Stimulated activated CD8-positive, alpha-beta memory T cell treated with anti-CD3 and anti-CD28 coated beads, Interleukin-2, amount 100 ng/mL, for 1 hour (primary cell): ENCODE results near the gene TBC1D25.

Source experiments
- DNase-seq, 2 donors: peaks; one replicate each; pipeline ENCODE4 v3.0.0-alpha.2; 2020; ENCODE audit warnings: low read depth in 2 of 2

TBC1D25 gene

GRCh38 chrX:48601741-48602394, 62.4 kb downstream of the TBC1D25 start:
- DNase-seq: no peak

- DNase-seq: no peak
Measured at GRCh38 chrX:48604701-48605100, 65.2 kb downstream of the TBC1D25 start.

- DNase-seq: no peak
Measured at GRCh38 chrX:48606091-48606490, 66.6 kb downstream of the TBC1D25 start.

- DNase-seq: no peak
Measured at GRCh38 chrX:48611703-48612102, 72.2 kb downstream of the TBC1D25 start.
